BJ (cell line): ENCODE results near the gene CDON. TPM values are rescaled to one million over a fixed set of nuclear protein-coding genes. Genes with fewer than 3 reads are reported as not detected.

Source experiments
- CTCF ChIA-PET: fragments of 350-600 bp; formaldehyde crosslinking; extraction: SDS; loops from one replicate; lab custom pipeline; 2021; ENCODE audit warnings: antibody characterized with exemption, inconsistent platforms; lab: Yijun Ruan, JAX
- POLR2A ChIA-PET: fragments of 300-600 bp; sonication (Branson Sonifier 250); formaldehyde crosslinking; extraction: SDS; loops from one replicate; lab custom pipeline; 2021; ENCODE audit warnings: antibody characterized with exemption; lab: Charles Lee
- DNase-seq: peaks from one replicate; pipeline ENCODE4 v3.0.0-alpha.2; 2011; ENCODE audit warnings: low read depth
- H3K27me3 ChIP-seq: 2 replicates; pipeline ENCODE4 v1.6.0; 2011; ENCODE audit warnings: low read length; ENCODE audit not compliant: control insufficient read depth, insufficient read depth
- H3K36me3 ChIP-seq: 2 replicates; pipeline ENCODE4 v1.5.1; 2011; ENCODE audit warnings: low read length; ENCODE audit not compliant: control insufficient read depth, insufficient read depth
- H3K4me3 ChIP-seq: 2 replicates; pipeline ENCODE4 v1.5.1; 2011; ENCODE audit warnings: low read depth, mild to moderate bottlenecking, control low read depth, low read length
- polyA plus RNA-seq: library from polyadenylated mRNA; depleted of rRNA; stranded (reverse); fragments of >200 nt; gene quantifications from 2 replicates; pipeline ENCODE4 v1.2.3, GENCODE V29; 2011
- TF ChIP-seq, protein P1 (sequence below): IDR thresholded peaks from 2 replicates; pipeline ENCODE4 v1.5.1; 2011; ENCODE audit warnings: low read depth, mild to moderate bottlenecking, control low read depth, inconsistent platforms, low read length, moderate library complexity; ENCODE audit not compliant: insufficient read depth

The CDON gene
- polyA plus RNA-seq, 1 experiment, result 1.5 TPM

DNA sequence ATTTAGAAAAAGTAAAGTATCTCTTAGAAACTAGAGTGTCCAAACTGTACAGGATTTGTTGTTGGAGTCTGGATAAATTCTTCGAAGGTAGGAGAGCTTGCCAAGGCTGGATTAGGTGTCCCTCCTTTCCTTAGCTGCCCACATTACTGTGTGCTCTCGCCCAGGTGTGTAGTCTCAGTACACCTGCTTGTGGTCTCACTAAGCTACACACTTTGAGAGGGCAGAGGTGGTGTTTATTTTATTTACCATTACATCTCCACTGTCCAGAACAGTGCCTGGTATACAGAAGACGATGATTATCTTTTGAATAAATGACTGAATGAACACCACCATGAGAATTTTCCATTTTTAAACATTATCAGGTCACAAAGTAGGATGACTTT, 80.3 kb downstream of the CDON start:
- ChIA-PET POLR2A (no interaction called here), CTCF (interaction anchor here (1.2 kb wide), 1 partner anchor 40 kb away, joined by 3 read pairs; no protein-coding TSS in a partner anchor)
- TF ChIP-seq, protein P1, sequence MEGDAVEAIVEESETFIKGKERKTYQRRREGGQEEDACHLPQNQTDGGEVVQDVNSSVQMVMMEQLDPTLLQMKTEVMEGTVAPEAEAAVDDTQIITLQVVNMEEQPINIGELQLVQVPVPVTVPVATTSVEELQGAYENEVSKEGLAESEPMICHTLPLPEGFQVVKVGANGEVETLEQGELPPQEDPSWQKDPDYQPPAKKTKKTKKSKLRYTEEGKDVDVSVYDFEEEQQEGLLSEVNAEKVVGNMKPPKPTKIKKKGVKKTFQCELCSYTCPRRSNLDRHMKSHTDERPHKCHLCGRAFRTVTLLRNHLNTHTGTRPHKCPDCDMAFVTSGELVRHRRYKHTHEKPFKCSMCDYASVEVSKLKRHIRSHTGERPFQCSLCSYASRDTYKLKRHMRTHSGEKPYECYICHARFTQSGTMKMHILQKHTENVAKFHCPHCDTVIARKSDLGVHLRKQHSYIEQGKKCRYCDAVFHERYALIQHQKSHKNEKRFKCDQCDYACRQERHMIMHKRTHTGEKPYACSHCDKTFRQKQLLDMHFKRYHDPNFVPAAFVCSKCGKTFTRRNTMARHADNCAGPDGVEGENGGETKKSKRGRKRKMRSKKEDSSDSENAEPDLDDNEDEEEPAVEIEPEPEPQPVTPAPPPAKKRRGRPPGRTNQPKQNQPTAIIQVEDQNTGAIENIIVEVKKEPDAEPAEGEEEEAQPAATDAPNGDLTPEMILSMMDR, result no peak

DNA sequence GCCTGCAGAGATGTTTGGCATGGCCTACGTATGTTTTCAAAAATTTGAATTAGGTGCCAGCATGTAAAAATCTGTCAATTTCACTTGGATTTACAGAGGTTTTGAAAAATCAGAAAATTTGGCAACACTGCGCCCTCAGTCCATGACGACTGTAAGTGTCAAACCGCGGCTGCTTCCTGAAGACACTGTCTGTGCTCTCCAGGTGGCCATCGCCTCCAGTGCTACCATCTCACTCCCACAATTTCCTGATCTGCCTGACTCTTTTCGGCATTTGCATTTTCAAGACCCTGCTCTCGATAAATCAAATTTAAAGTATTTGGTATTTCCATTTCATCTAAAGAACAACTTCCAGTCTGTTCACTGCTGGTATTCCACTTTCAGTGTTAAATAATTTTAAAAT, 82.2 kb downstream of the CDON start:
- ChIA-PET CTCF (no interaction called here), POLR2A (no interaction called here)
- no peak for DNase-seq
- no peaks in the 10 kb centered on the region for H3K27me3 ChIP-seq
- TF ChIP-seq, protein P1, result no peak
- H3K36me3 ChIP-seq, result no peaks in the 10 kb centered on the region
- no peak overlapping the region for H3K4me3 ChIP-seq

More for the DNA sequence above, 80.3 kb downstream of the CDON start:
- Histone ChIP-seq H3K4me3 (no peak overlapping the region), H3K36me3 (no peaks in the 10 kb centered on the region), H3K27me3 (no peaks in the 10 kb centered on the region)
- no peak for DNase-seq

DNA sequence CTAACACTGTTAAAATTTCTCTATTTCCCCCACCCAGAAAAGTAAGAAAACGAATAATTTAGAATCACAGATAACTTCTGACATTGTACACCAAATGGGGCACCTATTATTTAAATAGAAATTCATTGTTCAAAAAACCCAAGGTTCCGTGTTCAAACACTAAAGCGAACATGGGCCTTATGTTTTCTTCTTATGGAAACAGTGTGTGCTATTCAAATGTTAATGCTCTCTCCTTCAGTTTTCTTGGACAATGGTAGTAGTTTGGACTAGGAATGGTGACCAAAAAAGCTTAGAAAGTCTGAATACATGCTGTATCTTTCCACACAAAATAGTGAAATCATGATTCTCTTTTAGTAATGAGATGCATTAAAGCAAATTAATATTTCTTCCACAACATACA, 83.2 kb downstream of the CDON start:
- ChIA-PET POLR2A (no interaction called here), CTCF (no interaction called here)
- Histone ChIP-seq H3K4me3 (no peak overlapping the region), H3K27me3 (no peaks in the 10 kb centered on the region), H3K36me3 (no peaks in the 10 kb centered on the region)
- DNase-seq, result no peak
- TF ChIP-seq, protein P1, result no peak

DNA sequence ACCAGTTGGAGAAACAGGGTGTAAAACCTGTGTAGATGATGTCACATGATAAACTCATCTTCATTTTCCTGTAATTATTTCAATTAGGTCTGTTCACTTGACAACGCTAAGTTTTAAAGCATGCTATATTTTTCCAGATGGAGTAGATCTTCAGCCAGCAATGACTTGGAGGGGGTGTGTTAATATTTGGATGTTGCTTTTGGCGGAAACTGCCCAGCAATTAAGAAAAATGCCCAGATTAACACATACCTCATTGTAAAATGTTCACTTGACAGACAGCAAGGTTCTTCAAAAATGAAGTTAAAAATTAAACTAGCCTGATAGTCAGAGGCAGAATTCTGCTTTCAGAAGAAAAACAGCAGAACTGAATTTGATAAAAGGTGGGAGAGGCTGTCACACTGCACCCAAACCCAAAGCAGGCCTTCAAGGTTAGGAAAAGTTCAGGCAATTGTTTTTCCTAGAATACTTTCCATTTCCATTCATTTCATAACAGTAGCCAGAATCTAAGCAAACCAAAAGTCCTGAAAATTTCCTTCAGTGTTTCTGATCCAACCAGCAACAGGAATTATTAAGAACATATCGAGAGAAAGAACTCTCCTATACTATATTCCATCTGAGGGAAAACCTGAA, 83.8 kb downstream of the CDON start:
- TF ChIP-seq, protein P1, result no peak
- no peaks in the 10 kb centered on the region for H3K36me3 ChIP-seq
- POLR2A ChIA-PET, result no interaction called here
- CTCF ChIA-PET, result no interaction called here
- H3K4me3 ChIP-seq, result no peak overlapping the region
- H3K27me3 ChIP-seq, result no peaks in the 10 kb centered on the region
- no peak for DNase-seq

DNA sequence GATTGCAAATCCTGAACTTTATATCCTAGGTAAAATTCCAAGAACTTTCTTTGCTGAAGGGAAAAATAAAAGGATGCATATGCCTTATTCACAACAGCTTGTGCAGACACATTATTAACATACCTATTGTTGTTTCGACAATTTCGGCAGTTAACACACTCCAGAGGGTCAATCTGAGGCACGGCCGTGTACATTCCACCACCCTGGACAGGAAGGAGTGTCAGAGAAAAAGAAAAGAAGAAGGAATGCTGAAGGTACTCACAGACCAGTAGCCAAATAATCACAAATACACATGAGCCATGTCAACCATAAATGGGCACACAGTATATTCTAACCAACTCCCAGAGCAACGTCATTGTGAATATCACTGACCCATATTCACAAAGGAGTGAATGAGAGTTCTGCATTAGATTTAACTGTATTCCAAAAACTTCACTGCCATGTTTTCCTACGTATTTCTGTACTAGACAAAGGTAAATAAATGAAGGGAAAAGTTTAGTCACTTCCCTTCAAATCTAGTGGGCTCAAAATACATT, 84.4 kb downstream of the CDON start:
- ChIA-PET CTCF (no interaction called here), POLR2A (no interaction called here)
- TF ChIP-seq, protein P1, result no peak
- Histone ChIP-seq H3K27me3 (no peaks in the 10 kb centered on the region), H3K36me3 (no peaks in the 10 kb centered on the region), H3K4me3 (no peak overlapping the region)
- DNase-seq, result no peak
